ENCODE measurements around the gene AIMP1. TPM values are rescaled to one million over a fixed set of nuclear protein-coding genes. Genes with fewer than 3 reads are reported as not detected.

The AIMP1 gene
- total and polyA plus RNA-seq, 2 of the 13 experiments (the other 11 are each of a cell fraction or from before 2014, with no cell fraction given), result 28.6 to 82.9 TPM

- no peak for ATAC-seq
- in situ Hi-C loops (cut with HindIII; ENCODE audit: extremely low pct_ligation_motif_present, low pct_unique_long_range_greater_than_20kb), result no loop called here
- WGBS (ENCODE audit: low lambda C conversion rate), result 58% methylated on average over 3 of the region's 3 CpGs
These were observed 68.5 kb downstream of the AIMP1 start for GRCh38 chr4:106384878-106385277.

DNA sequence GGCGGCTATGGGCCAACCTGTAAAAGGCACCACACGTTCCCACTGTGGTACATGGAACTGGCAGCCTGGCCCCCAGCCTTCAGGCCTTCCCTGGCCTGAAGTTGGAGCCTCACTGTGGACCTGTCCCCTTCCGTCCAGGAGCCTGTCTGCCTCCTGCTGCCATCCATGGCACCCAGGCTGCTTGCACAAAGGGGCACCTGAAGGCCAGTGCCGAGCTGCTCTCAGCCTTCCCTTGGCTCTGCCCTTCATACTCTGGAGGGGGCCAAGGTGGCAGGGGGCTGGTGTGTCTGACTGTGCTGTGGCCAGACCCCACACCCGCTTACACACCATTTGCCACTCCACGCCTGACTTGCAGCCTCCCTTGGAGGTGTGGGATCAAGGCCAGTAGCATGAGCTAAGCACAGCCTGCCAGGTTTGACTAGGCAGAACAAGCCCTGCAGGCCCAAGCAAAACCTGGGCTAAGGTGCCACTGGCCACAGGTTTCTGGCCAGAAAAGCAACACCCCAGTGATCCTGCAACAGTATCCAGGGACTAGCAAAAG is 69.6 kb downstream of the AIMP1 start:
- intact Hi-C loops (cut with micrococcal nuclease; ENCODE audit: unreplicated experiment), result no loop called here
- no TSS peak for BruUV-seq (replicated peaks)
- POLR2A ChIA-PET, result no interaction called here
- CTCF ChIA-PET (ENCODE audit: low intra/inter-chr PET ratio, low total read pairs), result no interaction called here
- no peak for DNase-seq (ENCODE audit: low spot score)
- Histone ChIP-seq H3K4me1 (ENCODE audit: insufficient read depth, low read length) (no peaks in the 10 kb centered on the region), H4K20me1 (ENCODE audit: insufficient read depth, low read length) (no peaks in the 10 kb centered on the region), H3K9ac (ENCODE audit: insufficient read depth, low read depth, low read length) (no peak overlapping the region), H3K9me3 (ENCODE audit: low read length) (no peaks in the 10 kb centered on the region), H3K4me3 (replicated peaks in 1 of 3; ENCODE audit: insufficient read depth in 1 of 3, low read depth in 2 of 3, low read length in 3 of 3) (no peak overlapping the region), H3K36me3 (replicated peaks in 1 of 2; ENCODE audit: control insufficient read depth in 1 of 2, insufficient read depth in 2 of 2, low read length in 2 of 2) (no peaks in the 10 kb centered on the region), H2AFZ (ENCODE audit: low read length) (no peak overlapping the region), H3K4me2 (ENCODE audit: low read depth, low read length) (no peak overlapping the region), H3K79me2 (ENCODE audit: insufficient read depth, low read length) (no peaks in the 10 kb centered on the region), H3K27ac (ENCODE audit: extremely low read length, insufficient read depth, low read length) (no peak overlapping the region), H3K27me3 (ENCODE audit: control insufficient read depth in 1 of 2, insufficient read depth in 2 of 2, low read length in 2 of 2) (no peaks in the 10 kb centered on the region)
- in situ Hi-C loops (cut with HindIII; ENCODE audit: extremely low pct_ligation_motif_present, low pct_unique_long_range_greater_than_20kb), result no loop called here
- peak; percentile 25; the same call in 2 of the 3 replicates for ATAC-seq
- no peak for FAIRE-seq
- WGBS (ENCODE audit: low lambda C conversion rate), result 10% methylated on average over 2 of the region's 6 CpGs
- TF ChIP-seq RBM22 (optimal IDR thresholded peaks at IDR 0.05; ENCODE audit: low read length) (no peak), GFI1 (CRISPR knock-in tag; IDR thresholded peaks at IDR 0.05; ENCODE audit: borderline replicate concordance) (no peak), ZHX1 (CRISPR knock-in tag; IDR thresholded peaks at IDR 0.05; ENCODE audit: low read depth) (no peak), ZNF138 (CRISPR knock-in tag; IDR thresholded peaks at IDR 0.05; ENCODE audit: low read depth) (no peak), ZNF629 (CRISPR knock-in tag; conservative IDR thresholded peaks at IDR 0.05) (no peak), YY1 (IDR thresholded peaks at IDR 0.05; ENCODE audit: insufficient read depth, insufficient replicate concordance, low read depth, low read length) (no peak), AGO1 (IDR thresholded peaks at IDR 0.05; ENCODE audit: low read depth, low read length, poor library complexity, severe bottlenecking) (no peak), NCOR1 (IDR thresholded peaks at IDR 0.05; ENCODE audit: borderline replicate concordance, low read length) (no peak), UBTF (CRISPR knock-in tag; IDR thresholded peaks at IDR 0.05) (no peak)
- TF ChIP-seq, protein P1, sequence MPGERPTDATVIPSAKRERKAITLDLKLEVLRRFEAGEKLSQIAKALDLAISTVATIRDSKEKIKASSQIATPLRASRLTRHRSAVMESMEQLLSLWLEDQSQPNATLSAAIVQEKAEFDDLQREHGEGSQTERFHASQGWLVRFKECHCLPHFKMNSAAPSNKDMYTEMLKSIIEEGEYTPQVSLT (CRISPR knock-in tag; IDR thresholded peaks at IDR 0.05; ENCODE audit: borderline replicate concordance, low read depth), result no peak

More at GRCh38 chr4:106384878-106385277, 68.5 kb downstream of the AIMP1 start:
- Histone ChIP-seq H3K27me3 (ENCODE audit: control insufficient read depth in 1 of 2, insufficient read depth in 2 of 2, low read length in 2 of 2) (no peaks in the 10 kb centered on the region; a peak in 1 of 5 replicates), H2AFZ (ENCODE audit: low read length) (no peak overlapping the region), H3K4me2 (ENCODE audit: low read depth, low read length) (no peak overlapping the region), H3K4me3 (replicated peaks in 1 of 3; ENCODE audit: insufficient read depth in 1 of 3, low read depth in 2 of 3, low read length in 3 of 3) (no peak overlapping the region), H3K4me1 (ENCODE audit: insufficient read depth, low read length) (no peaks in the 10 kb centered on the region), H3K79me2 (ENCODE audit: insufficient read depth, low read length) (no peaks in the 10 kb centered on the region), H4K20me1 (ENCODE audit: insufficient read depth, low read length) (no peaks in the 10 kb centered on the region), H3K36me3 (replicated peaks in 1 of 2; ENCODE audit: control insufficient read depth in 1 of 2, insufficient read depth in 2 of 2, low read length in 2 of 2) (no peaks in the 10 kb centered on the region), H3K9me3 (ENCODE audit: low read length) (no peaks in the 10 kb centered on the region), H3K9ac (ENCODE audit: insufficient read depth, low read depth, low read length) (no peak overlapping the region), H3K27ac (ENCODE audit: extremely low read length, insufficient read depth, low read length) (no peak overlapping the region)
- DNase-seq (ENCODE audit: low spot score) (no peak), FAIRE-seq (no peak)
- ChIA-PET CTCF (ENCODE audit: low intra/inter-chr PET ratio, low total read pairs) (no interaction called here), POLR2A (no interaction called here)
- intact Hi-C loops (cut with micrococcal nuclease; ENCODE audit: unreplicated experiment), result no loop called here
- no TSS peak for BruUV-seq (replicated peaks)
- TF ChIP-seq EED (CRISPR knock-in tag; IDR thresholded peaks at IDR 0.05) (no peak), FOXK2 (IDR thresholded peaks at IDR 0.05) (no peak), ZFP36L2 (CRISPR knock-in tag; IDR thresholded peaks at IDR 0.05) (no peak), HOXA7 (CRISPR knock-in tag; IDR thresholded peaks at IDR 0.05) (no peak), ZNF33B (CRISPR knock-in tag; IDR thresholded peaks at IDR 0.05) (no peak), ZNF775 (CRISPR knock-in tag; IDR thresholded peaks at IDR 0.05; ENCODE audit: borderline replicate concordance) (no peak), NPAS2 (CRISPR knock-in tag; IDR thresholded peaks at IDR 0.05; ENCODE audit: borderline replicate concordance) (no peak), ZNF629 (CRISPR knock-in tag; conservative IDR thresholded peaks at IDR 0.05) (no peak)

Data from HepG2 (cell line).